Testis (tissue), 3 donors: Measurements from ENCODE around the gene NTNG2. TPM values are rescaled to one million over a fixed set of nuclear protein-coding genes. Genes with fewer than 3 reads are reported as not detected.

Experiments
- DNase-seq: peaks from one replicate; pipeline ENCODE4 v3.0.0-alpha.2; 2019
- H3K27ac ChIP-seq, 2 donors: fragments of 200-600 bp; sonication (generic); one replicate each; pipeline ENCODE4 v1.5.1; 2019
- H3K27me3 ChIP-seq: fragments of 200-600 bp; sonication (generic); one replicate; pipeline ENCODE4 v1.5.1; 2019
- H3K36me3 ChIP-seq: fragments of 200-600 bp; sonication (generic); one replicate; pipeline ENCODE4 v1.5.1; 2017; ENCODE audit warnings: low read depth; ENCODE audit errors: missing control alignments
- H3K4me1 ChIP-seq: fragments of 200-600 bp; sonication (generic); one replicate; pipeline ENCODE4 v1.5.1; 2019
- H3K4me3 ChIP-seq, 2 donors: fragments of 200-600 bp; sonication (generic); one replicate each; pipeline ENCODE4 v1.5.1; 2017 to 2019
- H3K9me3 ChIP-seq: fragments of 200-600 bp; sonication (generic); one replicate; pipeline ENCODE4 v1.5.1; 2017
- CTCF ChIP-seq, 3 experiments: fragments of 450-650 bp in 2 of 3; fragments of 200-600 bp in 1 of 3; sonication (generic) in 1 of 3; IDR thresholded peaks; one replicate each; pipeline ENCODE4 v1.5.1; 2016 to 2019; ENCODE audit warnings: antibody characterized with exemption in 3 of 3, mild to moderate bottlenecking in 2 of 3, moderate library complexity in 1 of 3
- POLR2A ChIP-seq: fragments of 450-650 bp; IDR thresholded peaks from one replicate; pipeline ENCODE4 v1.6.1; 2017; ENCODE audit warnings: antibody characterized with exemption, mild to moderate bottlenecking, moderate library complexity
- WGBS, 2 donors: methylation state at CpG; one replicate each; pipeline ENCODE4 v1.1.5; 2018; 5-methylcytosine and 5-hydroxymethylcytosine counted together
- intact Hi-C: fragments of 100-400 bp; cut with DNase I; formaldehyde crosslinking; loops from one replicate; pipeline ENCODE4 v1.15.1; 2023; ENCODE audit warnings: low total_unique reads
- polyA plus RNA-seq: library from polyadenylated mRNA; stranded (reverse); fragments of 350-450 nt; fragmentation: Illumina TruSeq; extraction: RNeasy Lipid Tissue Mini Kit (QIAGEN cat#74804); gene quantifications from one replicate; pipeline ENCODE4 v1.2.3, GENCODE V29; 2014; ENCODE audit warnings: low read depth, low replicate concordance; ENCODE audit not compliant: insufficient read depth
- total RNA-seq, 2 donors: library from RNA; depleted of rRNA; stranded (reverse); fragments of >200 nt; gene quantifications; one replicate each; pipeline ENCODE4 v1.2.3, GENCODE V29; 2016

The NTNG2 gene
- total and polyA plus RNA-seq, 3 donors from 2014 or later, result 3.3 to 29.0 (median 23.7) TPM

- Histone ChIP-seq H3K36me3 (no peaks in the 10 kb centered on the region), H3K9me3 (no peaks in the 10 kb centered on the region), H3K27ac (no peak overlapping the region), H3K4me1 (peaks cover 26% of the 10 kb centered on the region), H3K4me3 (peak overlapping the region; percentile 18 to 66), H3K27me3 (no peaks in the 10 kb centered on the region)
- TF ChIP-seq POLR2A (no peak), CTCF (IDR thresholded peaks at IDR 0.05) (no peak)
- DNase-seq, result no peak
- intact Hi-C loops, result no loop called here
- 1 to 2% methylated on average over 10 to 29 of the region's 29 CpGs for WGBS, 2 donors
Measured at GRCh38 chr9:132163457-132163875, 1.6 kb downstream of the NTNG2 start.

DNA sequence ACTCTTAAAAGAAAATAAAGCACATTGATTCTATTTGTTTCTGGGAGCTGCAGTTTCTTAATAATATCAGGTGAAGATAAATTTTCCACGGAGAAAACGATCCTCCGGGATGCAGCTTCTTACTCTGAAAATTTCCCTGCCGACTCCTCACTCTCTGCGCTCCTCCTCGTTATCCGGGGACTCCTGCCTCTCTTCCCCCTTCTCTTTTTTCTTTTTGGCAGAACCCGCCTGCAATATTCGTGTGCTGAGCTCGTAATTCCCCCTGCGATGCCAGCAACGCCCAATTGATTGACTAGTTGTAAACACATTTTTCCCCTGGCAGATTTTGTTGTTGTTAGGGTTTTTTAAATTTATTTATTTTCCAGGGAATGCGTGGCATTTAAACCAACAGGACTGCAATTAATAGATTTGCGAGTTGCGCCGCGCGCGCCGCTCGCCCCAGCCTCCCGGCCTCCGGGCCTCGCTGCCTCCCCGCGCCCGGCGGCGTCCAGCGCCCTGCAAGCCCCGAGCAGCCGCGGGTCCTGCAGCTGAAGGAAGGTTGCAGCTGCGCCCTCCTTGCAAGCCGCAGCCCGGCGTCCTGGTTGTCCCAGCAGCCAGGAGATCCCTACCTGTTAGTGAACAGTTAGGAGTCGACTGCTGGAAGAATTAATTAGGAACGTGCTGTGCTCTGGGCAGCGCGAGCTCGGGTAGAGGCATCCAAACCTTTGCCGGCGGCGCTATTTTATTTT is 2.2 kb downstream of the NTNG2 start:
- Histone ChIP-seq H3K4me1 (peaks cover 26% of the 10 kb centered on the region), H3K27me3 (no peaks in the 10 kb centered on the region), H3K27ac (no peak overlapping the region), H3K9me3 (no peaks in the 10 kb centered on the region), H3K36me3 (no peaks in the 10 kb centered on the region), H3K4me3 (peak overlapping the region; percentile 18 to 66)
- intact Hi-C loops, result no loop called here
- TF ChIP-seq POLR2A (no peak), CTCF (IDR thresholded peaks at IDR 0.05) (no peak)
- no peak for DNase-seq
- WGBS, 2 donors, result 3% methylated on average over 18 to 45 of the region's 45 CpGs

GRCh38 chr9:132164604-132165362 is 2.9 kb downstream of the NTNG2 start:
- Histone ChIP-seq H3K27me3 (no peaks in the 10 kb centered on the region), H3K27ac (no peak overlapping the region), H3K9me3 (no peaks in the 10 kb centered on the region), H3K36me3 (no peaks in the 10 kb centered on the region), H3K4me3 (no peak overlapping the region), H3K4me1 (peaks cover 29% of the 10 kb centered on the region)
- intact Hi-C loops, result no loop called here
- 10 to 19% methylated on average over 14 to 16 of the region's 16 CpGs for WGBS, 2 donors
- DNase-seq, result no peak
- no peak for TF ChIP-seq CTCF (IDR thresholded peaks at IDR 0.05)
- no peak for TF ChIP-seq POLR2A

DNA sequence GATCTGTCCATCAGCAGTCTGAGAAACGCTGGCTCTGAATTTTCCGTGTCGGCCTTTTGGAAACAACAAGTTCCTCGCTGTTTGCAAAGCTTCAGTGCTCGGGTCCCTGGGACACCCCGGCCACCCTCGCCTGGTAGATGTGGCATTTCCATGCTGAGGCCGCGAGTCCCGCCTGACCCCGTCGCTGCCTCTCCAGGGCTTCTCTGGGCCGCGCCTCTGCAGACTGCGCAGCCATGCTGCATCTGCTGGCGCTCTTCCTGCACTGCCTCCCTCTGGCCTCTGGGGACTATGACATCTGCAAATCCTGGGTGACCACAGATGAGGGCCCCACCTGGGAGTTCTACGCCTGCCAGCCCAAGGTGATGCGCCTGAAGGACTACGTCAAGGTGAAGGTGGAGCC is 4.7 kb downstream of the NTNG2 start:
- Histone ChIP-seq H3K9me3 (no peaks in the 10 kb centered on the region), H3K4me3 (no peak overlapping the region), H3K4me1 (peaks cover 26% of the 10 kb centered on the region), H3K27me3 (no peaks in the 10 kb centered on the region), H3K36me3 (no peaks in the 10 kb centered on the region), H3K27ac (no peak overlapping the region)
- no peak for DNase-seq
- intact Hi-C loops, result no loop called here
- TF ChIP-seq CTCF (IDR thresholded peaks at IDR 0.05), result peak in 1 of 3 experiments; percentile 8
- no peak for TF ChIP-seq POLR2A
- 90 to 91% methylated on average over 4 to 19 of the region's 19 CpGs for WGBS, 2 donors
